ENCODE measurements around the gene SH3BGR.

SH3BGR gene

GRCh38 chr21:39561140-39561539, 109.4 kb downstream of the SH3BGR start:
- Histone ChIP-seq H3K27ac (no peak overlapping the region), H3K79me2 (ENCODE audit: insufficient read depth, low read depth) (no peaks in the 10 kb centered on the region), H3K36me3 (ENCODE audit: insufficient read depth) (no peaks in the 10 kb centered on the region), H3K4me3 (IDR thresholded peaks at IDR 0.05; ENCODE audit: insufficient read depth, low read depth, low read length) (no peak overlapping the region), H2AFZ (ENCODE audit: low read depth) (no peak overlapping the region), H3K4me1 (ENCODE audit: low read depth, poor library complexity, severe bottlenecking) (no peaks in the 10 kb centered on the region), H3K4me2 (no peak overlapping the region), H4K20me1 (ENCODE audit: insufficient read depth) (no peaks in the 10 kb centered on the region), H3K27me3 (ENCODE audit: insufficient read depth, low read depth) (no peaks in the 10 kb centered on the region), H3K9ac (no peak overlapping the region)
- no peak for TF ChIP-seq CTCF (conservative IDR thresholded peaks at IDR 0.05; ENCODE audit: low read depth, low read length)

- no peaks in the 10 kb centered on the region for H3K27me3 ChIP-seq (ENCODE audit: insufficient read depth, low read depth)
- H3K36me3 ChIP-seq (ENCODE audit: insufficient read depth), result no peaks in the 10 kb centered on the region
- no peak overlapping the region for H3K4me2 ChIP-seq
- no peaks in the 10 kb centered on the region for H3K79me2 ChIP-seq (ENCODE audit: insufficient read depth, low read depth)
- no peak overlapping the region for H3K9ac ChIP-seq
- no peak overlapping the region for H3K27ac ChIP-seq
- no peaks in the 10 kb centered on the region for H3K4me1 ChIP-seq (ENCODE audit: low read depth, poor library complexity, severe bottlenecking)
- no peak overlapping the region for H3K4me3 ChIP-seq (IDR thresholded peaks at IDR 0.05; ENCODE audit: insufficient read depth, low read depth, low read length)
- no peak for TF ChIP-seq CTCF (conservative IDR thresholded peaks at IDR 0.05; ENCODE audit: low read depth, low read length)
- H4K20me1 ChIP-seq (ENCODE audit: insufficient read depth), result no peaks in the 10 kb centered on the region
- no peak overlapping the region for H2AFZ ChIP-seq (ENCODE audit: low read depth)
These were observed 111.3 kb downstream of the SH3BGR start for GRCh38 chr21:39562791-39563770.

DNA sequence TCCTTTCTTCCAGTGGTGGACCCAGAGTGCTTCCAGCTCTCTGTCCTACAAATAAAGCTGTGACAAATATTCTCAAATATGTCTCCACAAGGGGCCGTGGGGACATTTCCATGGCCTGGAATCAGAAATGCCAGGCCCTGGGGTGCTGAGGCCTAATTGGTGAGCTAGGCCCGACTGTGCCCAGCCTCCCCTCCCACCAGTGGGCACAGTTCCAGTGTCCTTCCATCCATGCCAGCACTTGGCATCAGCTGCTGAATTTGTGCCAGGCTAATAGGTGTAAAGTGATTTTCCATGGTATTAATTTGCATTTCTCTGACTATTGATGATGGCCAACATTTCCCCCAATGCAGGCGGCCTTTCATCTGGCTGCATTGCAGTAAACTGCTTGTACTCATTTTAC, 112.4 kb downstream of the SH3BGR start:
- Histone ChIP-seq H3K9ac (no peak overlapping the region), H3K79me2 (ENCODE audit: insufficient read depth, low read depth) (no peaks in the 10 kb centered on the region), H3K36me3 (ENCODE audit: insufficient read depth) (no peaks in the 10 kb centered on the region), H3K4me2 (no peak overlapping the region), H3K4me1 (ENCODE audit: low read depth, poor library complexity, severe bottlenecking) (no peaks in the 10 kb centered on the region), H3K4me3 (IDR thresholded peaks at IDR 0.05; ENCODE audit: insufficient read depth, low read depth, low read length) (no peak overlapping the region), H3K27me3 (ENCODE audit: insufficient read depth, low read depth) (no peaks in the 10 kb centered on the region), H4K20me1 (ENCODE audit: insufficient read depth) (no peaks in the 10 kb centered on the region), H3K27ac (no peak overlapping the region), H2AFZ (ENCODE audit: low read depth) (no peak overlapping the region)
- TF ChIP-seq CTCF (conservative IDR thresholded peaks at IDR 0.05; ENCODE audit: low read depth, low read length), result no peak

All from KMS-11 (cell line).